Stomach (tissue), 9 donors: Measurements from ENCODE around the gene RAB21. TPM values are rescaled to one million over a fixed set of nuclear protein-coding genes. Genes with fewer than 3 reads are reported as not detected.

Experiments used
- DNase-seq, 2 donors: peaks; one replicate each; pipeline versions ENCODE4 v3.0.0 to v3.0.0-alpha.2; 2013 to 2019
- H3K27ac ChIP-seq, 5 donors: fragments of 200-600 bp in 4 of 5; sonication (generic) in 4 of 5; one replicate each; pipeline ENCODE4 v1.5.1; 2013 to 2019; ENCODE audit warnings: mild to moderate bottlenecking in 1 of 5, moderate library complexity in 1 of 5
- H3K27me3 ChIP-seq, 3 donors: fragments of 200-600 bp; sonication (generic); one replicate each; pipeline ENCODE4 v1.5.1; 2017 to 2019; ENCODE audit warnings: mixed run types in 1 of 3
- H3K36me3 ChIP-seq, 4 donors: fragments of 200-600 bp; sonication (generic); 1 replicate in 3 of 4; 2 replicates in 1 of 4; pipeline ENCODE4 v1.5.1; 2016 to 2019
- H3K4me1 ChIP-seq, 4 donors: fragments of 200-600 bp; sonication (generic); one replicate each; pipeline ENCODE4 v1.5.1; 2016 to 2019
- H3K4me3 ChIP-seq, 4 donors: fragments of 200-600 bp; sonication (generic) in 3 of 4; one replicate each; pipeline ENCODE4 v1.5.1; 2016 to 2019; ENCODE audit warnings: mild to moderate bottlenecking in 1 of 4
- H3K9me3 ChIP-seq, 4 donors: fragments of 200-600 bp; sonication (generic); one replicate each; pipeline ENCODE4 v1.5.1; 2016 to 2019
- EP300 ChIP-seq: sonication (generic); formaldehyde crosslinking; IDR thresholded peaks from one replicate; pipeline ENCODE4 v1.6.1; 2017; ENCODE audit warnings: antibody characterized with exemption
- POLR2A ChIP-seq, 4 donors: fragments of 450-650 bp; IDR thresholded peaks; one replicate each; pipeline ENCODE4 v1.6.1; 2016; ENCODE audit warnings: antibody characterized with exemption in 4 of 4, control low read depth in 2 of 4, mild to moderate bottlenecking in 1 of 4, moderate library complexity in 1 of 4
- POLR2AphosphoS5 ChIP-seq, 3 donors: sonication (generic); formaldehyde crosslinking; IDR thresholded peaks; one replicate each; pipeline ENCODE4 v1.6.1; 2016; ENCODE audit warnings: antibody characterized with exemption in 3 of 3
- WGBS, 5 donors: extraction: QIAGEN DNeasy Blood & Tissue Kit in 3 of 5; methylation state at CpG; one replicate each; pipeline versions ENCODE4 v1.1.5 to v1.1.7; 2013 to 2018; 5-methylcytosine and 5-hydroxymethylcytosine counted together
- intact Hi-C: fragments of 100-400 bp; cut with DNase I; formaldehyde crosslinking; loops from one replicate; pipeline ENCODE4 v1.15.1; 2023; ENCODE audit warnings: low total_unique reads
- polyA plus RNA-seq, 3 donors: library from polyadenylated mRNA; stranded (reverse); fragments of 200-250 nt; gene quantifications; one replicate each; pipeline ENCODE4 v1.2.3, GENCODE V29; 2013
- total RNA-seq, 5 donors: library from RNA; depleted of rRNA; stranded (reverse); fragments of >200 nt; gene quantifications; one replicate each; pipeline versions ENCODE4 v1.1.0 to v1.2.3, GENCODE V29; 2014 to 2016
- TF ChIP-seq, protein P1 (sequence below), 7 experiments: fragments of 450-650 bp in 4 of 7; fragments of 200-600 bp in 3 of 7; sonication (generic) in 3 of 7; IDR thresholded peaks; one replicate each; pipeline ENCODE4 v1.5.1; 2016 to 2019; ENCODE audit warnings: antibody characterized with exemption in 7 of 7, control low read depth in 2 of 7, mild to moderate bottlenecking in 1 of 7
- donor health status: healthy with polysubstance abuse.
- donor health status: Bipolar disorder and iron deficiency.
- donor health status: healthy.

RAB21 gene
- total and polyA plus RNA-seq, 8 donors, result 3.2 to 35.1 (median 7.7) TPM

DNA sequence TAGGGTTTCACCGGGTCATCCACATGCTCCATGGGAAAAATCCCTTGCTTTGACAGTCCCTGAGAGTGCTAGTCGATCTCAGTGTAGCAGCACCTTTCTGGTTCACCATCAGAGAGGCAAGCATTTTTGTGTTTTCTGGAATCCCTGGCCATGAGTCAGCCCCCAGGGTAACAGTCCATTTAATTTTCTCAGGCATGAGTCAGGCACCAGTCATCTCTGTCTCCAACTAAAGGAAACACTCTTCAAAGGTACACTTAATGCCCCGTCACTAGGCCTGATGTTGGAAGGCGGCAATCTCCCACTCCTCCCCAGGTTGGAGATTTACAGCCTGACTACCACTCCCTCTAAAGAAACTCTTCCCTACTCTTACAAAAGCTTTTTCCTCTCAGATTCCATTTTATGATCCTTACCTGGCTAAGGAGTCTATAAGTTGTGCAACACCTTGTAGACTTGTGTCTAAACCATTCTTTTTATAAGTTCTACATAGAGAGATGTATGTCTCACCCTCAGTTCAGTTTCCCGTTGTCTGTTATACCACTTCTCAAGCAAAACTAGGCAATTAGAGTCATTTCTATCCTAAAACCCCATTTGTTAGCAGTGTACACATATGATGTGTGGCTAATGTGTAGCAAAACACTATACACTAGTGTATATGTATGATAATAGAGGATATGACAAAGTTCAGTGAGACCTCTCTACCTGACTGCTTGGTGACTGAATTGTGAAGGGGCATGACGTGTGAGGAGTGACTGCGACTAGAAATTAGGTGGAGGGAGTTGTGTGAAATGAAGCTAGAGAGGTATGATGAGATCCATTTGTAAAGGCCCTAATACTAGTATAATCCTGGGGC is 44.2 kb upstream of the RAB21 start:
- Histone ChIP-seq H3K27ac (no peak overlapping the region), H3K27me3 (no peaks in the 10 kb centered on the region), H3K4me1 (no peaks in the 10 kb centered on the region), H3K9me3 (peaks cover 0 to 22% (median 2%) of the 10 kb centered on the region in 4 donors), H3K36me3 (peaks cover 0 to 6% (median 0%) of the 10 kb centered on the region in 4 donors), H3K4me3 (no peak overlapping the region)
- intact Hi-C loops, result no loop called here
- no peak for TF ChIP-seq POLR2AphosphoS5 (IDR thresholded peaks at IDR 0.05)
- TF ChIP-seq EP300, result no peak
- no peak for TF ChIP-seq POLR2A (IDR thresholded peaks at IDR 0.05)
- TF ChIP-seq, protein P1, sequence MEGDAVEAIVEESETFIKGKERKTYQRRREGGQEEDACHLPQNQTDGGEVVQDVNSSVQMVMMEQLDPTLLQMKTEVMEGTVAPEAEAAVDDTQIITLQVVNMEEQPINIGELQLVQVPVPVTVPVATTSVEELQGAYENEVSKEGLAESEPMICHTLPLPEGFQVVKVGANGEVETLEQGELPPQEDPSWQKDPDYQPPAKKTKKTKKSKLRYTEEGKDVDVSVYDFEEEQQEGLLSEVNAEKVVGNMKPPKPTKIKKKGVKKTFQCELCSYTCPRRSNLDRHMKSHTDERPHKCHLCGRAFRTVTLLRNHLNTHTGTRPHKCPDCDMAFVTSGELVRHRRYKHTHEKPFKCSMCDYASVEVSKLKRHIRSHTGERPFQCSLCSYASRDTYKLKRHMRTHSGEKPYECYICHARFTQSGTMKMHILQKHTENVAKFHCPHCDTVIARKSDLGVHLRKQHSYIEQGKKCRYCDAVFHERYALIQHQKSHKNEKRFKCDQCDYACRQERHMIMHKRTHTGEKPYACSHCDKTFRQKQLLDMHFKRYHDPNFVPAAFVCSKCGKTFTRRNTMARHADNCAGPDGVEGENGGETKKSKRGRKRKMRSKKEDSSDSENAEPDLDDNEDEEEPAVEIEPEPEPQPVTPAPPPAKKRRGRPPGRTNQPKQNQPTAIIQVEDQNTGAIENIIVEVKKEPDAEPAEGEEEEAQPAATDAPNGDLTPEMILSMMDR (IDR thresholded peaks at IDR 0.05), result no peak
- no peak for DNase-seq
- WGBS, 5 donors, result 85 to 93% (median 92%) methylated on average over 5 to 7 of the region's 7 CpGs

DNA sequence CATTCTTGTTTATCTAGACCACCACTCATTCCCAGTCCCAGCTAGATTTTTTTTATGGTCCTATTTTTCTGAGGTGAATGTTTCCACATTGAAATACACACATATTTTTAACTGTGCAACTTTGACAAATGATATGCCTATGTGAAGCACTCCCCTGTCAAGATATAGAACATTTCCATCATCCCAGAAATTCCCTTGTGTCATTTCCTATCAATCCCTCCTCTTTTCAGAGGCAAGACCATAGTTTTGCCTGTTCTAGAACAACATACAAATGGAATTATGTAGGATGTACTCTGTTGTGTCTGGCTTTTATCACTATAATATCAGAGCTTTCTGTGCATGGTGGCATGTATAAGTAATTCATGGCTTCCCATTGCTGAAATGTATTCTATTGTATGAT is 36.1 kb upstream of the RAB21 start:
- H3K27me3 ChIP-seq, result no peaks in the 10 kb centered on the region
- H3K36me3 ChIP-seq, result no peaks in the 10 kb centered on the region
- no peak for DNase-seq
- intact Hi-C loops, result no loop called here
- H3K27ac ChIP-seq, result no peak overlapping the region
- H3K9me3 ChIP-seq, result peaks cover 0 to 14% (median 2%) of the 10 kb centered on the region in 4 donors
- no peak overlapping the region for H3K4me3 ChIP-seq
- no peak for TF ChIP-seq POLR2AphosphoS5 (IDR thresholded peaks at IDR 0.05)
- TF ChIP-seq EP300, result no peak
- no peak for TF ChIP-seq POLR2A (IDR thresholded peaks at IDR 0.05)
- TF ChIP-seq, protein P1 (IDR thresholded peaks at IDR 0.05), result no peak
- peaks cover 0 to 11% (median 0%) of the 10 kb centered on the region in 4 donors for H3K4me1 ChIP-seq

- peak in 1 of 2 donors; percentile 7 for DNase-seq
- Histone ChIP-seq H3K27me3 (no peaks in the 10 kb centered on the region), H3K4me1 (peaks cover 0 to 11% (median 0%) of the 10 kb centered on the region in 4 donors), H3K27ac (peak overlapping the region in 1 of 5 donors; percentile 27), H3K4me3 (no peak overlapping the region), H3K9me3 (peaks cover 0 to 2% (median 0%) of the 10 kb centered on the region in 4 donors), H3K36me3 (no peaks in the 10 kb centered on the region)
- WGBS, 5 donors, result 63 to 76% (median 72%) methylated on average over 5 of the region's 5 CpGs
- intact Hi-C loops, result no loop called here
- TF ChIP-seq POLR2AphosphoS5 (IDR thresholded peaks at IDR 0.05) (peak in 2 of 3 donors; percentile 12 to 39), EP300 (no peak)
Measured at GRCh38 chr12:71719647-71720370, 34.9 kb upstream of the RAB21 start.

DNA sequence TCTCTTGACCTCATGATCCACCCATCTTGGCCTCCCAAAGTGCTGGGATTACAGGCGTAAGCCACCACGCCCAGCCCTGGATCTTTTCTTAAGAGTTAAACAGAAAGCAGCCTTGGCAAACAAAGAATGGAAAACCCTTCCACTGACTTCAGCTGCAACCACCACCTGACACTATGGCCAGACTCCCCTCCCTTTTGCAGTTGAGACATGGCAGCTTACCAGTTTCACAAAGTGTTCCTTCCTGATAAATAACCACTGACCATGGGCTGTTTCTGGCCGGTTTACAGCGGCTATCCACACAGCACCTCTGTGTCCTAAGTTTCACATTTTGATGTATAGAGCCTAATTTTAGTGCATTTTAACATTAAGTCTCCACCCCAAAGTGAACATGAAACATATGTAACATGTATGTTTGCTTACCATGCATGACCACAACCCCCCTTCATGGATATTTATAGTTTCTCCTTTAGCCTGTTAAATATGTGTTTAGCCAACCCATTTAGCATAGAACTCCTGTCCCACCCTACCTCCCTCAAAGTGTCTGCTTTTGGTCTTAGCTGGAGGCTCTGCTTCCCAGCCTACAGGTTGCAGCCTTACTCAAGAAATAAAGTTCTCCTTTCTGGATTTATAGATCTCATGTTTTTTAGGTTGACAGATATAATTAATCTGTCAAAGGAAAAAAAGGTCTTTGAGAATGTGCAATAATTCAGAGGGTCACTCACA is 32.7 kb upstream of the RAB21 start:
- TF ChIP-seq POLR2AphosphoS5 (IDR thresholded peaks at IDR 0.05) (peak in 1 of 3 donors; percentile 55), EP300 (no peak)
- H3K9me3 ChIP-seq, result no peaks in the 10 kb centered on the region
- WGBS, 5 donors, result 45 to 76% (median 58%) methylated on average over 4 of the region's 4 CpGs

DNA sequence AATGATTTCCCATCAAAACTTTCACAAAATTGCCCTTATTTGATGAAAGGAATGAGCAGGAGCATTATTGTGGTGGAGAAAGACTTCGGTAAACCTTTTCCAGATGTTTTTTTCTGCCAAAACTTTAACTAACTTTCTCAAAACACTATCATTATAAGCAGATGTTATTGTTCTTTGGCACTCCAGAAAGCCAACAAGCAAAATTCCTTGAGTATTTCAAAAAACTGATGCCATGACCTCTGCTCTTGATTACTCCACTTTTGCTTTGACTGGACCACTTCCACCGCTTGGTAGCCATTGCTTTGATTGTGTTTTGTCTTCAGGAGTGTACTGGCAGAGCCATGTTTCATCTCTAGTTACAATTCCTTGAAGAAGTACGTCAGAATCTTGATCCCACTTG is 29.7 kb upstream of the RAB21 start:
- no peaks in the 10 kb centered on the region for H3K9me3 ChIP-seq
- peaks cover 0 to 11% (median 0%) of the 10 kb centered on the region in 4 donors for H3K4me1 ChIP-seq
- no peak overlapping the region for H3K4me3 ChIP-seq
- no peaks in the 10 kb centered on the region for H3K36me3 ChIP-seq
- H3K27ac ChIP-seq, result no peak overlapping the region
- intact Hi-C loops, result no loop called here
- WGBS, 5 donors, result 79 to 89% (median 85%) methylated on average over 3 of the region's 3 CpGs
- TF ChIP-seq POLR2A (IDR thresholded peaks at IDR 0.05), result no peak
- TF ChIP-seq POLR2AphosphoS5 (IDR thresholded peaks at IDR 0.05), result no peak
- TF ChIP-seq EP300, result no peak
- TF ChIP-seq, protein P1 (IDR thresholded peaks at IDR 0.05), result no peak
- no peak for DNase-seq
- no peaks in the 10 kb centered on the region for H3K27me3 ChIP-seq

More for the DNA sequence above, 32.7 kb upstream of the RAB21 start:
- H3K27ac ChIP-seq, result peak overlapping the region in 3 of 5 donors; percentile 31 to 49 (median 36)
- H3K36me3 ChIP-seq, result no peaks in the 10 kb centered on the region
- peak in 1 of 2 donors; percentile 73 for DNase-seq
- H3K4me1 ChIP-seq, result peaks cover 0 to 11% (median 0%) of the 10 kb centered on the region in 4 donors
- intact Hi-C loops, result no loop called here
- no peaks in the 10 kb centered on the region for H3K27me3 ChIP-seq
- no peak overlapping the region for H3K4me3 ChIP-seq
